ENCODE data around the gene SNED1.

DNA sequence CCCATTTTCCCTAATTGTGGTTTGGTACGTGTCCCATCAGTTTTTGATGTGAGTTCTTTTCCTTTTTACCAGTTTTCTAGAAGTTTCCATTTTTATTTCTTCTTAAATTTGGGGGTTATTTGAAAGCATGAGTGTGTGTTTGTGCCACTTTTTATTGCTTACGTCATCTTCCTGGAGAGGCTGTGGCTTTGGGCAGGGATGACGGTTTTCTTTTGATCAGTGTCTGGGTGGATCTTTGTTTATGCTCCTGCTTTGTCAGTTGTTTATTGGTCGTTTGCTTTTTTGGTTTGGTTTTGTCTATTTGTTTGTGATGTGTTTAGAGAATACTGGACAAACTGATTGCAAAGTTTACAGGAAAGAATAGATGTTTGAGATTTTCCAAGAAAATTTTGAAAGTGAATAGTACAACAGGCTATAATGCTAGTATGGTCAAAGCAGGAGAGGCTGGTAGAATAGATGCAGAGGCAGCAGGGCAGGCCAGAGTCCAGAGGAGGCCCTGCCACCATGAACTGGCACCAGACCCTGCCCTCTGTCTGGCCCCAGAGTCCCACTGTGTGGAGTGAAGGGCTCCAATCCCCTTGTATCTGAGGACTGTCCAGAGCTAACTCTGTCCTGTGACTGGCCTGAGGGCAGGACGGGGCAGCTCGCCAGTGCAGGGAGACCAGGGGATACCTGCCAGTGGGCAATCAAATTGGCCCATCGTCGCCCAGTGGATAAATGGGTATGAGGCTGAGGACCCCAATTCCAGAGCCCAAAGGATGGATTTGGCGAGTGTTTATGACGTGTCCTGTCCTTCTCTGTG, 23.4 kb upstream of the SNED1 start:
- TF ChIP-seq POLR2AphosphoS5 (IDR thresholded peaks at IDR 0.05) (no peak), POLR2A (IDR thresholded peaks at IDR 0.05) (no peak)
- TF ChIP-seq, protein P1, sequence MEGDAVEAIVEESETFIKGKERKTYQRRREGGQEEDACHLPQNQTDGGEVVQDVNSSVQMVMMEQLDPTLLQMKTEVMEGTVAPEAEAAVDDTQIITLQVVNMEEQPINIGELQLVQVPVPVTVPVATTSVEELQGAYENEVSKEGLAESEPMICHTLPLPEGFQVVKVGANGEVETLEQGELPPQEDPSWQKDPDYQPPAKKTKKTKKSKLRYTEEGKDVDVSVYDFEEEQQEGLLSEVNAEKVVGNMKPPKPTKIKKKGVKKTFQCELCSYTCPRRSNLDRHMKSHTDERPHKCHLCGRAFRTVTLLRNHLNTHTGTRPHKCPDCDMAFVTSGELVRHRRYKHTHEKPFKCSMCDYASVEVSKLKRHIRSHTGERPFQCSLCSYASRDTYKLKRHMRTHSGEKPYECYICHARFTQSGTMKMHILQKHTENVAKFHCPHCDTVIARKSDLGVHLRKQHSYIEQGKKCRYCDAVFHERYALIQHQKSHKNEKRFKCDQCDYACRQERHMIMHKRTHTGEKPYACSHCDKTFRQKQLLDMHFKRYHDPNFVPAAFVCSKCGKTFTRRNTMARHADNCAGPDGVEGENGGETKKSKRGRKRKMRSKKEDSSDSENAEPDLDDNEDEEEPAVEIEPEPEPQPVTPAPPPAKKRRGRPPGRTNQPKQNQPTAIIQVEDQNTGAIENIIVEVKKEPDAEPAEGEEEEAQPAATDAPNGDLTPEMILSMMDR (IDR thresholded peaks at IDR 0.05) = no peak

Data from sigmoid colon (tissue), 4 donors.